GM23248 (cell line): ENCODE measurements around the gene GYPA. TPM values are rescaled to one million over a fixed set of nuclear protein-coding genes. Genes with fewer than 3 reads are reported as not detected.

Experiments used
- polyA plus RNA-seq: library from polyadenylated mRNA; unstranded; fragments of >200 nt; fragmentation: Nextera tagmentation; extraction: Ambion mirVana; gene quantifications from 2 replicates; pipeline ENCODE4 v1.2.1, GENCODE V29; 2016
- total RNA-seq: library from RNA; depleted of rRNA; stranded (reverse); fragments of >200 nt; shearing (Covaris generic); gene quantifications from 2 replicates; pipeline ENCODE4 v1.2.3, GENCODE V29; 2014; rRNA removed

Gene GYPA
- total and polyA plus RNA-seq, 2 experiments from 2014 or later: not detected

Other genes with a start within 250 kb of the GYPA start
- gene GYPE, start 235.2 kb downstream of the GYPA start, total RNA-seq: 2.5 and 6.6 TPM in 2 replicates
- 4.0 and 4.7 TPM in 2 replicates for gene GYPE, start 235.2 kb downstream of the GYPA start, polyA plus RNA-seq
- not detected in 2 replicates for gene GYPB, start 121.3 kb downstream of the GYPA start, total RNA-seq
- gene GYPB, start 121.3 kb downstream of the GYPA start, polyA plus RNA-seq: 0.58 TPM in 1 of 2 replicates, not detected in the other